Tibial artery (tissue), 4 donors: Measurements from ENCODE around the gene ACO2.

Experiments
- DNase-seq, 2 donors: peaks; one replicate each; pipeline ENCODE4 v3.0.0-alpha.2; 2019
- H3K27ac ChIP-seq, 2 donors: fragments of 200-600 bp; sonication (generic) in 1 of 2; 1 replicate in 1 of 2; 2 replicates in 1 of 2; pipeline ENCODE4 v1.5.1; 2018 to 2019; ENCODE audit warnings: mild to moderate bottlenecking in 1 of 2
- H3K27me3 ChIP-seq, 2 donors: fragments of 200-600 bp; sonication (generic) in 1 of 2; one replicate each; pipeline versions ENCODE4 v1.5.1 to v1.6.0; 2016 to 2019
- H3K36me3 ChIP-seq, 3 donors: fragments of 200-600 bp; sonication (generic) in 2 of 3; one replicate each; pipeline ENCODE4 v1.5.1; 2016 to 2019; ENCODE audit warnings: mild to moderate bottlenecking in 2 of 3
- H3K4me1 ChIP-seq, 4 donors: fragments of 200-600 bp; sonication (generic) in 2 of 4; 1 replicate in 3 of 4; 2 replicates in 1 of 4; pipeline ENCODE4 v1.5.1; 2016 to 2019
- H3K4me3 ChIP-seq, 2 donors: fragments of 200-600 bp; sonication (generic) in 1 of 2; 1 replicate in 1 of 2; 2 replicates in 1 of 2; pipeline ENCODE4 v1.5.1; 2018 to 2019; ENCODE audit warnings: mild to moderate bottlenecking in 2 of 2
- H3K9me3 ChIP-seq, 3 donors: fragments of 200-600 bp; sonication (generic) in 1 of 3; one replicate each; pipeline ENCODE4 v1.5.1; 2016 to 2019
- intact Hi-C: fragments of 100-400 bp; cut with DNase I; formaldehyde crosslinking; loops from one replicate; pipeline ENCODE4 v1.15.0; 2023; ENCODE audit warnings: low total_unique reads
- TF ChIP-seq, protein P1 (sequence below), 2 experiments: fragments of 200-600 bp in 1 of 2; fragments of 450-650 bp in 1 of 2; IDR thresholded peaks; one replicate each; pipeline ENCODE4 v1.5.1; 2017 to 2019; ENCODE audit warnings: antibody characterized with exemption in 2 of 2, mild to moderate bottlenecking in 1 of 2, moderate library complexity in 1 of 2

Gene ACO2

GRCh38 chr22:41501209-41501608 lies 32.3 kb downstream of the ACO2 start:
- Histone ChIP-seq H3K4me3 (no peak overlapping the region), H3K27me3 (no peaks in the 10 kb centered on the region), H3K36me3 (peaks cover 16 to 41% (median 30%) of the 10 kb centered on the region in 3 donors), H3K9me3 (no peaks in the 10 kb centered on the region), H3K27ac (no peak overlapping the region), H3K4me1 (peaks cover 0 to 38% (median 23%) of the 10 kb centered on the region in 4 donors)
- intact Hi-C loops = no loop called here
- TF ChIP-seq, protein P1, sequence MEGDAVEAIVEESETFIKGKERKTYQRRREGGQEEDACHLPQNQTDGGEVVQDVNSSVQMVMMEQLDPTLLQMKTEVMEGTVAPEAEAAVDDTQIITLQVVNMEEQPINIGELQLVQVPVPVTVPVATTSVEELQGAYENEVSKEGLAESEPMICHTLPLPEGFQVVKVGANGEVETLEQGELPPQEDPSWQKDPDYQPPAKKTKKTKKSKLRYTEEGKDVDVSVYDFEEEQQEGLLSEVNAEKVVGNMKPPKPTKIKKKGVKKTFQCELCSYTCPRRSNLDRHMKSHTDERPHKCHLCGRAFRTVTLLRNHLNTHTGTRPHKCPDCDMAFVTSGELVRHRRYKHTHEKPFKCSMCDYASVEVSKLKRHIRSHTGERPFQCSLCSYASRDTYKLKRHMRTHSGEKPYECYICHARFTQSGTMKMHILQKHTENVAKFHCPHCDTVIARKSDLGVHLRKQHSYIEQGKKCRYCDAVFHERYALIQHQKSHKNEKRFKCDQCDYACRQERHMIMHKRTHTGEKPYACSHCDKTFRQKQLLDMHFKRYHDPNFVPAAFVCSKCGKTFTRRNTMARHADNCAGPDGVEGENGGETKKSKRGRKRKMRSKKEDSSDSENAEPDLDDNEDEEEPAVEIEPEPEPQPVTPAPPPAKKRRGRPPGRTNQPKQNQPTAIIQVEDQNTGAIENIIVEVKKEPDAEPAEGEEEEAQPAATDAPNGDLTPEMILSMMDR (IDR thresholded peaks at IDR 0.05) = no peak
- no peak for DNase-seq

GRCh38 chr22:41504397-41504796 lies 35.5 kb downstream of the ACO2 start:
- H3K27ac ChIP-seq = peak overlapping the region; percentile 68 to 69
- H3K9me3 ChIP-seq = no peaks in the 10 kb centered on the region
- intact Hi-C loops = no loop called here
- TF ChIP-seq, protein P1 (IDR thresholded peaks at IDR 0.05) = no peak
- H3K36me3 ChIP-seq = peaks cover 16 to 64% (median 49%) of the 10 kb centered on the region in 3 donors
- H3K4me1 ChIP-seq = peaks cover 0 to 46% (median 30%) of the 10 kb centered on the region in 4 donors
- H3K27me3 ChIP-seq = no peaks in the 10 kb centered on the region
- DNase-seq = peak; percentile 69 to 93
- H3K4me3 ChIP-seq = no peak overlapping the region

DNA sequence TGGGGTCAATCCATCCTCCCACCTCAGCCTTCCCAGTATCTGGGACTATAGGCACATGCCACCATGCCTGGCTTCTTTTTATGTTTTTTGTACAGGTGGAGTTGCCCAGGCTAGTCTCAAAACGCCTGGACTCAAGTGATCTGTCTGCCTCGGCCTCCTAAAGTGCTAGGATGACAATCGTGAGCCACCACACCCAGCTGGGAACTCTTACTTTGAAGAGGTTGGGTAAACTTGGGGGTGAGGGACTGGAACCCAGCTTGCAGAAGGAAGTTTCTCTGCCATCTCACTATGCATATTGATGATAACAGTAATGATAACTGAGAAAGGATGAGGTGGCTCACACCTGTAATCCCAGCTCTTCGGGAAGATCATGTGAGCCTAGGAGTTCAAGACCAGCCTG lies 35.9 kb downstream of the ACO2 start:
- Histone ChIP-seq H3K27me3 (no peaks in the 10 kb centered on the region), H3K4me1 (peaks cover 0 to 48% (median 30%) of the 10 kb centered on the region in 4 donors), H3K4me3 (no peak overlapping the region), H3K27ac (peak overlapping the region; percentile 52 to 68), H3K9me3 (no peaks in the 10 kb centered on the region), H3K36me3 (peaks cover 13 to 64% (median 46%) of the 10 kb centered on the region in 3 donors)
- TF ChIP-seq, protein P1 (IDR thresholded peaks at IDR 0.05) = no peak
- intact Hi-C loops = no loop called here
- no peak for DNase-seq

GRCh38 chr22:41505511-41506220 lies 36.7 kb downstream of the ACO2 start:
- H3K36me3 ChIP-seq = peaks cover 5 to 64% (median 43%) of the 10 kb centered on the region in 3 donors

GRCh38 chr22:41507330-41508063 lies 38.6 kb downstream of the ACO2 start:
- Histone ChIP-seq H3K9me3 (no peaks in the 10 kb centered on the region), H3K27ac (peak overlapping the region; percentile 47 to 54), H3K4me3 (no peak overlapping the region), H3K4me1 (peaks cover 3 to 65% (median 44%) of the 10 kb centered on the region in 4 donors), H3K27me3 (no peaks in the 10 kb centered on the region), H3K36me3 (peaks cover 0 to 64% (median 33%) of the 10 kb centered on the region in 3 donors)
- DNase-seq = no peak
- intact Hi-C loops = no loop called here
- TF ChIP-seq, protein P1 (IDR thresholded peaks at IDR 0.05) = no peak

More at GRCh38 chr22:41505511-41506220, 36.7 kb downstream of the ACO2 start:
- H3K27me3 ChIP-seq = no peaks in the 10 kb centered on the region
- peak overlapping the region; percentile 52 to 68 for H3K27ac ChIP-seq
- H3K9me3 ChIP-seq = no peaks in the 10 kb centered on the region
- H3K4me3 ChIP-seq = no peak overlapping the region
- H3K4me1 ChIP-seq = peaks cover 0 to 48% (median 30%) of the 10 kb centered on the region in 4 donors
- intact Hi-C loops = no loop called here
- DNase-seq = no peak
- TF ChIP-seq, protein P1 (IDR thresholded peaks at IDR 0.05) = no peak
